Lung (tissue), 12 donors: Measurements from ENCODE around the gene NPEPPS. TPM values are rescaled to one million over a fixed set of nuclear protein-coding genes. Genes with fewer than 3 reads are reported as not detected.

Source experiments
- ATAC-seq: fragments of 200-7000 bp; cut with Tn5 transposase; one replicate; pipeline ENCODE4 v1.9.1; 2020; ENCODE audit warnings: moderate number of reproducible peaks; ENCODE audit not compliant: insufficient read depth, low FRiP score
- DNase-seq, 3 donors: peaks; one replicate each; pipeline ENCODE4 v3.0.0-alpha.2; 2013 to 2017
- H3K27ac ChIP-seq, 2 donors: one replicate each; pipeline ENCODE4 v1.5.1; 2013; ENCODE audit warnings: mild to moderate bottlenecking in 2 of 2, moderate library complexity in 2 of 2, control low read depth in 1 of 2, inconsistent platforms in 1 of 2, low read depth in 1 of 2, low read length in 1 of 2
- H3K27me3 ChIP-seq, 3 donors: one replicate each; pipeline ENCODE4 v1.5.1; 2013; ENCODE audit warnings: low read length in 2 of 3; ENCODE audit not compliant: control insufficient read depth in 3 of 3, insufficient read depth in 3 of 3
- H3K36me3 ChIP-seq, 4 donors: one replicate each; pipeline ENCODE4 v1.5.1; 2013; ENCODE audit warnings: low read length in 4 of 4, mild to moderate bottlenecking in 1 of 4, moderate library complexity in 1 of 4; ENCODE audit not compliant: control insufficient read depth in 4 of 4, insufficient read depth in 4 of 4
- H3K4me1 ChIP-seq, 5 donors: one replicate each; pipeline ENCODE4 v1.5.1; 2013; ENCODE audit warnings: low read length in 5 of 5, mild to moderate bottlenecking in 2 of 5, moderate library complexity in 1 of 5; ENCODE audit not compliant: control insufficient read depth in 5 of 5, insufficient read depth in 5 of 5
- H3K4me3 ChIP-seq: one replicate; pipeline ENCODE4 v1.5.1; 2013; ENCODE audit warnings: mild to moderate bottlenecking, control low read depth, moderate library complexity
- H3K9ac ChIP-seq, 2 donors: one replicate each; pipeline ENCODE4 v1.5.1; 2013; ENCODE audit warnings: low read length in 2 of 2, control low read depth in 1 of 2; ENCODE audit not compliant: insufficient read depth in 1 of 2
- H3K9me3 ChIP-seq, 4 donors: one replicate each; pipeline ENCODE4 v1.5.1; 2013; ENCODE audit warnings: low read length in 3 of 4, mild to moderate bottlenecking in 1 of 4, moderate library complexity in 1 of 4; ENCODE audit not compliant: control insufficient read depth in 4 of 4, insufficient read depth in 3 of 4
- CTCF ChIP-seq: IDR thresholded peaks from 2 replicates; pipeline ENCODE4 v1.5.1; 2012; ENCODE audit warnings: mild to moderate bottlenecking; ENCODE audit errors: control extremely low read depth, extremely low read depth
- WGBS, 2 donors: extraction: QIAGEN DNeasy Blood & Tissue Kit; methylation state at CpG; one replicate each; pipeline ENCODE4 v1.1.7; 2013; 5-methylcytosine and 5-hydroxymethylcytosine counted together
- polyA plus RNA-seq, 2 donors: library from polyadenylated mRNA; stranded (reverse); fragments of 200-250 nt; gene quantifications; one replicate each; pipeline ENCODE4 v1.2.1, GENCODE V29; 2013
- total RNA-seq, 2 donors: library from RNA; depleted of rRNA in 1 of 2; stranded (reverse); fragments of >200 nt in 1 of 2; gene quantifications; one replicate each; pipeline ENCODE4 v1.2.1, GENCODE V29; 2014 to 2021
- donor health status: control.
- donor health status: control.
- donor health status: Bipolar disorder and iron deficiency.
- donor health status: healthy.
- donor health status: DM: yes; HTN: yes; CAD: no.

NPEPPS gene
- total and polyA plus RNA-seq, 4 donors, result 30.1 to 245 (median 65.4) TPM

DNA sequence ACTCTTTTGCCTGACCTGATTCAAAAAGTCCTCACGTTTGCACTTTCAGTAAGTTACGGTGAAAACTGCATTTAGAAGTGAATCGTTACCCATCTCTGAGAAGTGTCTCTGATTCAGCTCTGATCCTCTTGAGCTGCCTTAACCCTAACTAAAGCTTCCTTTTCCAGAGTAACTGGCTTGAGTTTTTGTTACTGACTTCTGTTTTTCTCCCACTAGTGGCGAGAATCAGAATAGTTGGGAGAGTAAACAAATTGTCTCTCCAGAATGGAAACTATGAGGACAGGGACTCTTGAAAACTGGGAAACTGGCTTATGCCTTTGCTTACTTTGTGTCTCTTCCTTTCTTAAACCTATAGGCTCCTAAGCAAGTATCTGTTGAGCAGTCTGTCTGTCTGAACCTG is 87.5 kb downstream of the NPEPPS start:
- no peak overlapping the region for H3K9ac ChIP-seq
- 69 to 82% methylated on average over 4 of the region's 4 CpGs for WGBS, 2 donors
- no peak overlapping the region for H3K27ac ChIP-seq
- H3K27me3 ChIP-seq, result no peaks in the 10 kb centered on the region
- TF ChIP-seq CTCF, result no peak
- no peak overlapping the region for H3K4me3 ChIP-seq
- no peak for DNase-seq
- H3K4me1 ChIP-seq, result peaks cover 0 to 6% (median 0%) of the 10 kb centered on the region in 5 donors
- H3K36me3 ChIP-seq, result peaks cover 17 to 40% (median 20%) of the 10 kb centered on the region in 4 donors
- no peaks in the 10 kb centered on the region for H3K9me3 ChIP-seq
- ATAC-seq, result no peak

- no peak overlapping the region for H3K4me3 ChIP-seq
- H3K9ac ChIP-seq, result no peak overlapping the region
- no peaks in the 10 kb centered on the region for H3K27me3 ChIP-seq
- peak overlapping the region; percentile 9 to 22 for H3K27ac ChIP-seq
- no peak for TF ChIP-seq CTCF
- ATAC-seq (no peak), DNase-seq (no peak)
- WGBS, 2 donors, result 89 to 91% methylated on average over 3 of the region's 3 CpGs
- peaks cover 13 to 31% (median 21%) of the 10 kb centered on the region in 4 donors for H3K36me3 ChIP-seq
- peaks cover 0 to 6% (median 0%) of the 10 kb centered on the region in 5 donors for H3K4me1 ChIP-seq
- no peaks in the 10 kb centered on the region for H3K9me3 ChIP-seq
Observed at GRCh38 chr17:47620503-47621245, 89.8 kb downstream of the NPEPPS start.

GRCh38 chr17:47621293-47622179 is 90.6 kb downstream of the NPEPPS start:
- H3K9ac ChIP-seq, result no peak overlapping the region
- H3K27ac ChIP-seq, result peak overlapping the region in 1 of 2 donors; percentile 15
- peak; percentile 62 for ATAC-seq

More at GRCh38 chr17:47621293-47622179, 90.6 kb downstream of the NPEPPS start:
- H3K4me1 ChIP-seq, result peaks cover 0 to 6% (median 0%) of the 10 kb centered on the region in 5 donors
- no peaks in the 10 kb centered on the region for H3K27me3 ChIP-seq
- H3K36me3 ChIP-seq, result peaks cover 15 to 30% (median 19%) of the 10 kb centered on the region in 4 donors
- 79 to 86% methylated on average over 9 of the region's 9 CpGs for WGBS, 2 donors
- DNase-seq, result no peak
- no peaks in the 10 kb centered on the region for H3K9me3 ChIP-seq
- no peak for TF ChIP-seq CTCF
- H3K4me3 ChIP-seq, result no peak overlapping the region
